PFSK-1 (cell line): Measurements from ENCODE around the gene UST.

Experiments
- FOXP2 ChIP-seq: optimal IDR thresholded peaks from 2 replicates; pipeline ENCODE3; 2011; ENCODE audit warnings: borderline replicate concordance, control low read depth, inconsistent platforms; ENCODE audit not compliant: insufficient read depth; ENCODE audit errors: extremely low read length, extremely low read depth
- POLR2AphosphoS5 ChIP-seq: IDR thresholded peaks from 2 replicates; pipeline ENCODE4 v1.6.1; 2012; ENCODE audit warnings: low read depth, mild to moderate bottlenecking, control low read depth, low read length, moderate library complexity
- SIN3A ChIP-seq: IDR thresholded peaks from 2 replicates; pipeline ENCODE4 v1.6.1; 2012; ENCODE audit warnings: mild to moderate bottlenecking, low read length, moderate library complexity, borderline replicate concordance; ENCODE audit not compliant: insufficient read depth
- TAF1 ChIP-seq: IDR thresholded peaks from 2 replicates; pipeline ENCODE4 v1.6.1; 2012; ENCODE audit warnings: low read length, control low read depth, borderline replicate concordance; ENCODE audit not compliant: insufficient read depth
- TF ChIP-seq, protein P1 (sequence below), 2 experiments: IDR thresholded peaks; 2 replicates each; pipeline versions ENCODE4 v1.6.1 to v1.8.0; 2011 to 2012; ENCODE audit warnings: low read depth in 2 of 2, low read length in 2 of 2, control low read depth in 1 of 2, inconsistent platforms in 1 of 2, mild to moderate bottlenecking in 1 of 2, moderate library complexity in 1 of 2; ENCODE audit not compliant: insufficient read depth in 1 of 2

The UST gene

DNA sequence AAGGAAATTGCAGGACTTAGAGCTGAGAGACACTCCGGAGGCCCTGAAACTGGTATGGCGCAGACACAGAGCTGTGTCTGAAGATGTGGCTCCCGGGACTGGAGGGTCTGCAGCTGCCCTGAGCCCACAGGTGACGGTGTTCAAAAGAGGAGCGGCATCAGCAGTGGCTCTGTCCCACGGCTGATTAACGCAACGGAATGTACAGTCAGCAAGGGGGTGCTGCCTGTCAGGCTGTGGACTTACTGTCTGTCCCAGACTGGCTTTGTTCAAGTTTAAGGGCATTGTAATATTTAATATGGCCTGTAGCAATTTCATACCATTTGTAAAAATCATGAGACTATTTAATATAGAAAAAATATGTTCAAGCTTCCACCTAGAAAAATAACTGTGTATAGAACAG, 342.7 kb downstream of the UST start:
- no peak for TF ChIP-seq FOXP2
- TF ChIP-seq, protein P1, sequence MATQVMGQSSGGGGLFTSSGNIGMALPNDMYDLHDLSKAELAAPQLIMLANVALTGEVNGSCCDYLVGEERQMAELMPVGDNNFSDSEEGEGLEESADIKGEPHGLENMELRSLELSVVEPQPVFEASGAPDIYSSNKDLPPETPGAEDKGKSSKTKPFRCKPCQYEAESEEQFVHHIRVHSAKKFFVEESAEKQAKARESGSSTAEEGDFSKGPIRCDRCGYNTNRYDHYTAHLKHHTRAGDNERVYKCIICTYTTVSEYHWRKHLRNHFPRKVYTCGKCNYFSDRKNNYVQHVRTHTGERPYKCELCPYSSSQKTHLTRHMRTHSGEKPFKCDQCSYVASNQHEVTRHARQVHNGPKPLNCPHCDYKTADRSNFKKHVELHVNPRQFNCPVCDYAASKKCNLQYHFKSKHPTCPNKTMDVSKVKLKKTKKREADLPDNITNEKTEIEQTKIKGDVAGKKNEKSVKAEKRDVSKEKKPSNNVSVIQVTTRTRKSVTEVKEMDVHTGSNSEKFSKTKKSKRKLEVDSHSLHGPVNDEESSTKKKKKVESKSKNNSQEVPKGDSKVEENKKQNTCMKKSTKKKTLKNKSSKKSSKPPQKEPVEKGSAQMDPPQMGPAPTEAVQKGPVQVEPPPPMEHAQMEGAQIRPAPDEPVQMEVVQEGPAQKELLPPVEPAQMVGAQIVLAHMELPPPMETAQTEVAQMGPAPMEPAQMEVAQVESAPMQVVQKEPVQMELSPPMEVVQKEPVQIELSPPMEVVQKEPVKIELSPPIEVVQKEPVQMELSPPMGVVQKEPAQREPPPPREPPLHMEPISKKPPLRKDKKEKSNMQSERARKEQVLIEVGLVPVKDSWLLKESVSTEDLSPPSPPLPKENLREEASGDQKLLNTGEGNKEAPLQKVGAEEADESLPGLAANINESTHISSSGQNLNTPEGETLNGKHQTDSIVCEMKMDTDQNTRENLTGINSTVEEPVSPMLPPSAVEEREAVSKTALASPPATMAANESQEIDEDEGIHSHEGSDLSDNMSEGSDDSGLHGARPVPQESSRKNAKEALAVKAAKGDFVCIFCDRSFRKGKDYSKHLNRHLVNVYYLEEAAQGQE (IDR thresholded peaks at IDR 0.05; ENCODE audit: insufficient read depth in 1 of 2, low read depth in 2 of 2, low read length in 2 of 2) = no peak
- TF ChIP-seq SIN3A = no peak

DNA sequence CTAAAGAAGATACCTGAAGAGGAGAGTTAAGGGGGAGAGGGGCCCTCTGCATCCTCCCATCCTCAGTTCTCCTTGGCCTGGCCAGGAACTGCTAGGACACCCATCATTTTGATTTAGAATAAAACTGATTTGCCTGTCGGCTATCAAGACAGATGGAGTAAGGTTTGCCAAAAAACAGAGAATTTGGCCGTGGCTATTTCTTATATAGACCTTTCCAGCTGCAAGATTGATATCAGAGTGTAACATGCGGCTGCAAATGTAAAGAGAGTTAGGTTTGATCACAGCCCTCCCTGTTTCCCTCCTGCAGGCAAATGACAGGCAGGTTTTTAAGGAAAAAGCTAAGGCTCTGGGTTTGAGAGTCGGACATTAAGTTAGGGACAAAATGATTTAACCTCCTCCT, 344.1 kb downstream of the UST start:
- TF ChIP-seq TAF1 (no peak), SIN3A (no peak), POLR2AphosphoS5 (no peak), FOXP2 (no peak)
- TF ChIP-seq, protein P1 (IDR thresholded peaks at IDR 0.05; ENCODE audit: insufficient read depth in 1 of 2, low read depth in 2 of 2, low read length in 2 of 2) = no peak

DNA sequence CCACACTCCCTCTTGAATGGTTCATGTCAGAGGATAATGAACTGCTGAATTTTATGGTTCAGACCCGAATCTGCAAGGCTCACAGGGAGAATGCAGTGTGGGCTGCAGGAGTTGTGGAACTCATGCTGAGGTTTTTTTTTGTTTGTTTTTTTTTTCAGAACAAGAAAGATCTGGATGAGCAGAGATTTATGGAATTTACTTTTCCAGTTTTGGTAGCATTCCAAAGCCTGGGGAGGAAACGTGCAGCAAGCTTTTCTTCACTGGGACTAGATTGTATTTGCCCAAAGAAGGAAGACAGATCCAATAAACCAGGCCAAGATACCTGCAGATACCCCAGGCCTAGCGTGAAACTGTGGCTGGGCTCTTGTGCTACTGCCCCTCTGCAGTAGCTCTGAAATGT, 346.8 kb downstream of the UST start:
- no peak for TF ChIP-seq TAF1
- TF ChIP-seq, protein P1 (IDR thresholded peaks at IDR 0.05; ENCODE audit: insufficient read depth in 1 of 2, low read depth in 2 of 2, low read length in 2 of 2) = no peak
- no peak for TF ChIP-seq SIN3A
- no peak for TF ChIP-seq POLR2AphosphoS5
- no peak for TF ChIP-seq FOXP2

DNA sequence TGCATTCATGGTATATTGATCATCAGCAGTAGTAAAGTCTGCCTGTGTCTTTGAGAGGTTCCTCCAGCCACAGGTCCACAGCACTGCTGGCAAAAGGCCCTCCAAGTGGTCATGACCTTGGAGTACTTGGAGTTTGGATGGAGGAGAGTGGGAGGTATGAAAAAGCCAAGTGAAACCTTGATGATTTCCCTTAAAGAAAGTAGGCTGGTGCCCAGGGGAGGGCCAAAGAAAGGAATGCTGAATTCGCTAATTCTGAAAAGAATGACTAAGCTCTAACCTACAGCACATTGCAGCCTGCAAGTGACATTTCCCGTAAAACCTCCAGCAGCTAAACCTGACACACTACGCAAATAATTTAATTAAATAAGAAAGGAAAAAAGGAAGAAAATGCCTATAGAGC, 347.3 kb downstream of the UST start:
- no peak for TF ChIP-seq POLR2AphosphoS5
- TF ChIP-seq TAF1 = no peak
- TF ChIP-seq SIN3A = no peak
- TF ChIP-seq, protein P1 (IDR thresholded peaks at IDR 0.05; ENCODE audit: insufficient read depth in 1 of 2, low read depth in 2 of 2, low read length in 2 of 2) = no peak
- no peak for TF ChIP-seq FOXP2

DNA sequence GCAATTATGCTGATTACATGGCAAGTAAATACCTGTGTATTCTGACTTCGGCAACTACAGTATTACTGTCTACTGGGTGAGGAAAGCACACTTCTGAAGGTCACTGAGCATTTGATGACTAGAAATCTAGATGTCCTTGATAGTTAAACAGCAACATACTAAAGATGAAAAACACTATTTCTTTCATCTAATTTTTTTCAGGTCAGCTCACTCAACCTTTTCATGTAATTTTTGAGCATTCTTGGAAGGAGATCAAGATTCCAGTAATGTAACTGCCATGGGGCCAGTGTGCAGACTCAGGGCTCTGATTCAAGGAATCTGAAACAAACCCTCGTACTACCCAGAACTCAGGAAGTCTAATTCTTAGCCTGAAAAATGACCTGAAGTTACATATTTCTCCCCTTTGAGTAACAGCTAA, 348.1 kb downstream of the UST start:
- TF ChIP-seq TAF1 = no peak
- TF ChIP-seq SIN3A = no peak
- TF ChIP-seq FOXP2 = no peak
- no peak for TF ChIP-seq POLR2AphosphoS5
- TF ChIP-seq, protein P1 (IDR thresholded peaks at IDR 0.05; ENCODE audit: insufficient read depth in 1 of 2, low read depth in 2 of 2, low read length in 2 of 2) = no peak
